Astrocyte (in vitro differentiated cells and primary cell): Measurements from ENCODE around the gene RAB40C. TPM values are rescaled to one million over a fixed set of nuclear protein-coding genes. Genes with fewer than 3 reads are reported as not detected.

Source experiments
- DNase-seq: peaks from one replicate; pipeline ENCODE4 v3.0.0-alpha.2; 2010; ENCODE audit warnings: low read depth
- FAIRE-seq: peaks from 2 replicates; lab custom pipeline; 2011; peaks lifted over from hg19 to GRCh38; lab: Jason Lieb, UNC
- H2AFZ ChIP-seq: 2 replicates; pipeline ENCODE4 v1.6.0; 2012; ENCODE audit warnings: low read depth, low read length, inconsistent platforms
- H3K27ac ChIP-seq: 2 replicates; pipeline ENCODE4 v1.5.1; 2011; ENCODE audit warnings: low read depth, low read length, inconsistent platforms
- H3K27me3 ChIP-seq: 2 replicates; pipeline ENCODE4 v1.6.0; 2011; ENCODE audit warnings: low read length, inconsistent platforms; ENCODE audit not compliant: insufficient read depth
- H3K36me3 ChIP-seq: 2 replicates; pipeline ENCODE4 v1.5.1; 2011; ENCODE audit warnings: low read length, inconsistent platforms; ENCODE audit not compliant: insufficient read depth
- H3K4me1 ChIP-seq: 2 replicates; pipeline ENCODE4 v1.5.1; 2011; ENCODE audit warnings: low read length, inconsistent platforms; ENCODE audit not compliant: insufficient read depth
- H3K4me2 ChIP-seq: 2 replicates; pipeline ENCODE4 v1.6.0; 2012; ENCODE audit warnings: low read length, inconsistent platforms
- H3K4me3 ChIP-seq: 2 replicates; pipeline ENCODE4 v1.5.1; 2011; ENCODE audit warnings: low read depth, mild to moderate bottlenecking, low read length, inconsistent platforms; ENCODE audit not compliant: insufficient read depth
- H3K79me2 ChIP-seq: 2 replicates; pipeline ENCODE4 v1.6.0; 2012; ENCODE audit warnings: mild to moderate bottlenecking, low read length, inconsistent platforms; ENCODE audit not compliant: insufficient read depth
- H3K9ac ChIP-seq: 2 replicates; pipeline ENCODE4 v1.6.0; 2012; ENCODE audit warnings: mild to moderate bottlenecking, low read length, inconsistent platforms
- H3K9me3 ChIP-seq: 2 replicates; pipeline ENCODE4 v1.5.1; 2012; ENCODE audit warnings: low read depth, mild to moderate bottlenecking, low read length, inconsistent platforms; ENCODE audit not compliant: insufficient read depth
- H4K20me1 ChIP-seq: 2 replicates; pipeline ENCODE4 v1.6.0; 2012; ENCODE audit warnings: low read length, inconsistent platforms; ENCODE audit not compliant: insufficient read depth
- H3K27ac Mint-ChIP-seq: one replicate; pipeline ENCODE4 v1.8.0; 2021; ENCODE audit warnings: mild to moderate bottlenecking, mixed read lengths; ENCODE audit not compliant: unreplicated experiment
- H3K27me3 Mint-ChIP-seq: one replicate; pipeline ENCODE4 v1.8.0; 2021; ENCODE audit warnings: low read depth, mixed read lengths; ENCODE audit not compliant: unreplicated experiment
- H3K36me3 Mint-ChIP-seq: one replicate; pipeline ENCODE4 v1.8.0; 2021; ENCODE audit warnings: low read depth, mixed read lengths; ENCODE audit not compliant: unreplicated experiment
- H3K4me1 Mint-ChIP-seq: one replicate; pipeline ENCODE4 v1.8.0; 2021; ENCODE audit warnings: low read depth, mixed read lengths; ENCODE audit not compliant: unreplicated experiment
- H3K4me3 Mint-ChIP-seq: one replicate; pipeline ENCODE4 v1.8.0; 2021; ENCODE audit warnings: mild to moderate bottlenecking, moderate library complexity, mixed read lengths; ENCODE audit not compliant: unreplicated experiment
- H3K9me3 Mint-ChIP-seq: one replicate; pipeline ENCODE4 v1.8.0; 2021; ENCODE audit warnings: mild to moderate bottlenecking, mixed read lengths; ENCODE audit not compliant: unreplicated experiment
- CTCF ChIP-seq: IDR thresholded peaks from 2 replicates; pipeline ENCODE4 v1.5.1; 2011; ENCODE audit warnings: low read depth, mild to moderate bottlenecking, inconsistent platforms, low read length, moderate library complexity; ENCODE audit not compliant: insufficient read depth
- EZH2 ChIP-seq: IDR thresholded peaks from 2 replicates; pipeline ENCODE4 v1.6.1; 2012; ENCODE audit warnings: mild to moderate bottlenecking, low read length, inconsistent platforms; ENCODE audit not compliant: insufficient read depth
- total RNA-seq: library from RNA; stranded (reverse); gene quantifications from 2 replicates; pipeline ENCODE4 v1.2.1, GENCODE V29; 2021

RAB40C gene
- total RNA-seq, 1 donor from 2014 or later = 13.0 TPM

DNA sequence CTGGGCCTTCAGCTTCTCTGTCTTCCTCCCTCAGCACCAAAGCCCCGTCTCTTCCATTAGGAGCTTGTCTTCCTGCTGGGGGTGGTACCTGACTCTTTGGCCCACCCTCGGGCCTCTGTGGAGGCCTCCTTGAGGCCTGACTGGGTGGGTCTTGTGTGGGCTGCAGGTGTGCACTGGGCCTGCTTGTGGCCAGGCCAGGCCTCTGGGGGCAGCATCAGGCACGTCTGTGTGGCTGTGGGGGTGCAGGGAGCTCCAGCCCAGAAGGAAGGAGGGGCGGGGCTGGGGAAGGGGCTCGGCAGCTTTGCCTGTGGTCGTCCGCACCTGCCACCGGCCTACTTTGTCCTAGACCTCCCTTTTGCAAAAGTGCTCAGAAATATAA, 13.1 kb upstream of the RAB40C start:
- H3K79me2 ChIP-seq = peaks cover 12% of the 10 kb centered on the region
- Mint-ChIP-seq H3K4me1 (peaks cover 5% of the 10 kb centered on the region), H3K9me3 (no peaks in the 10 kb centered on the region), H3K27ac (no peak overlapping the region), H3K27me3 (no peaks in the 10 kb centered on the region), H3K4me3 (no peak overlapping the region), H3K36me3 (no peaks in the 10 kb centered on the region)
- H4K20me1 ChIP-seq = peaks cover 19% of the 10 kb centered on the region
- H3K27ac ChIP-seq = no peak overlapping the region
- no peak for FAIRE-seq
- no peak overlapping the region for H3K4me2 ChIP-seq
- H2AFZ ChIP-seq = no peak overlapping the region
- peaks cover 5% of the 10 kb centered on the region for H3K36me3 ChIP-seq
- no peak overlapping the region for H3K4me3 ChIP-seq
- no peaks in the 10 kb centered on the region for H3K4me1 ChIP-seq
- H3K9me3 ChIP-seq = no peaks in the 10 kb centered on the region
- no peak for TF ChIP-seq CTCF
- no peak for TF ChIP-seq EZH2
- no peaks in the 10 kb centered on the region for H3K27me3 ChIP-seq
- no peak for DNase-seq
- H3K9ac ChIP-seq = no peak overlapping the region

DNA sequence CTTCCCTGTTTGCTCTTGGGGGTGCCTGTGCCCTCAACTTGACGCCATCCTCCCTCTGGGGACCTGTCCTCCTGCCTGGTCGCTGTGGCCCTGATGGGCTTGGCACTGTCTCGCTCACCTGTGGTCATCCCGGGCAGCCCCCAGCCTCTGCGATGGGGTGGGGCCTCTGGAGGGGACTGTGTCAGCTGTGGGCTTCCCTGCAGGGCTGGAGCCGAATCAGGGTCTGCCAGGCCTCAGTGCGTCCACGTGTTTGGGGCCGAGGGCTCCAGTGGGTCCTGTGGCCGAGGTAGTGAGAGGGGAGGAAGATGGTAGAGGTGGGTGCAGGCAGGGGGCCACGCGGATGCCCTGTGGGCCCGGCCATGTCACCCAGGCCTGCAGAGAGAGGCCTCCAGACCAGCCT, 12.1 kb upstream of the RAB40C start:
- peaks cover 5% of the 10 kb centered on the region for H3K4me1 Mint-ChIP-seq
- H3K4me1 ChIP-seq = no peaks in the 10 kb centered on the region
- no peaks in the 10 kb centered on the region for H3K27me3 ChIP-seq
- FAIRE-seq = no peak
- no peaks in the 10 kb centered on the region for H3K9me3 ChIP-seq
- no peak overlapping the region for H3K4me3 Mint-ChIP-seq
- peaks cover 11% of the 10 kb centered on the region for H4K20me1 ChIP-seq
- H3K9me3 Mint-ChIP-seq = no peaks in the 10 kb centered on the region
- no peak overlapping the region for H3K4me2 ChIP-seq
- no peak overlapping the region for H3K27ac Mint-ChIP-seq
- no peak overlapping the region for H2AFZ ChIP-seq
- TF ChIP-seq CTCF (no peak), EZH2 (no peak)
- H3K4me3 ChIP-seq = no peak overlapping the region
- no peak for DNase-seq
- no peak overlapping the region for H3K9ac ChIP-seq
- H3K27me3 Mint-ChIP-seq = no peaks in the 10 kb centered on the region
- H3K36me3 Mint-ChIP-seq = no peaks in the 10 kb centered on the region
- peaks cover 2% of the 10 kb centered on the region for H3K79me2 ChIP-seq
- H3K27ac ChIP-seq = no peak overlapping the region
- H3K36me3 ChIP-seq = peaks cover 5% of the 10 kb centered on the region

GRCh38 chr16:578232-578869, 11.5 kb upstream of the RAB40C start:
- Histone ChIP-seq H3K9ac (no peak overlapping the region), H3K79me2 (no peaks in the 10 kb centered on the region), H3K27me3 (no peaks in the 10 kb centered on the region), H3K4me3 (no peak overlapping the region), H3K36me3 (peaks cover 5% of the 10 kb centered on the region), H3K9me3 (no peaks in the 10 kb centered on the region), H4K20me1 (peaks cover 10% of the 10 kb centered on the region), H2AFZ (no peak overlapping the region), H3K4me2 (no peak overlapping the region), H3K27ac (no peak overlapping the region), H3K4me1 (no peaks in the 10 kb centered on the region)
- Mint-ChIP-seq H3K27ac (no peak overlapping the region), H3K27me3 (no peaks in the 10 kb centered on the region), H3K36me3 (no peaks in the 10 kb centered on the region), H3K4me1 (peaks cover 5% of the 10 kb centered on the region), H3K9me3 (no peaks in the 10 kb centered on the region), H3K4me3 (no peak overlapping the region)
- DNase-seq = no peak
- TF ChIP-seq EZH2 (no peak), CTCF (no peak)
- FAIRE-seq = no peak
